Measurements from ENCODE around the gene PTPN1.
"Not testable (repeated sequence)": the region's sequence is repeated elsewhere in the genome, so short reads cannot be mapped to it uniquely, and the experiment has no call there.

Gene PTPN1

GRCh38 chr20:50602432-50603088 lies 92.4 kb downstream of the PTPN1 start:
- no peak for DNase-seq (ENCODE audit: extremely low read depth in 1 of 2, low read depth in 1 of 2)

- DNase-seq (ENCODE audit: extremely low read depth in 1 of 2, low read depth in 1 of 2): no peak
Measured at GRCh38 chr20:50604451-50604850, 94.3 kb downstream of the PTPN1 start.

- DNase-seq (ENCODE audit: extremely low read depth in 1 of 2, low read depth in 1 of 2): no peak
Measured at GRCh38 chr20:50605136-50605535, 95.0 kb downstream of the PTPN1 start.

GRCh38 chr20:50607436-50607835 lies 97.3 kb downstream of the PTPN1 start:
- no peak for DNase-seq (ENCODE audit: extremely low read depth in 1 of 2, low read depth in 1 of 2)

GRCh38 chr20:50607850-50608749 lies 97.9 kb downstream of the PTPN1 start:
- DNase-seq (ENCODE audit: extremely low read depth in 1 of 2, low read depth in 1 of 2): no peak

- DNase-seq (ENCODE audit: extremely low read depth in 1 of 2, low read depth in 1 of 2): no peak
Measured at GRCh38 chr20:50608750-50609104, 98.5 kb downstream of the PTPN1 start.

- DNase-seq (ENCODE audit: extremely low read depth in 1 of 2, low read depth in 1 of 2): no peak
Measured at GRCh38 chr20:50609438-50609989, 99.3 kb downstream of the PTPN1 start.

- no peak for DNase-seq (ENCODE audit: extremely low read depth in 1 of 2, low read depth in 1 of 2)
Measured at GRCh38 chr20:50610212-50610718, 100.1 kb downstream of the PTPN1 start.

GRCh38 chr20:50611128-50611810 lies 101.1 kb downstream of the PTPN1 start:
- no peak for DNase-seq (ENCODE audit: extremely low read depth in 1 of 2, low read depth in 1 of 2)

- DNase-seq (ENCODE audit: extremely low read depth in 1 of 2, low read depth in 1 of 2): no peak
Measured at GRCh38 chr20:50613438-50614169, 103.4 kb downstream of the PTPN1 start.

GRCh38 chr20:50615407-50615806 lies 105.2 kb downstream of the PTPN1 start:
- no peak for DNase-seq (ENCODE audit: extremely low read depth in 1 of 2, low read depth in 1 of 2)

- DNase-seq (ENCODE audit: extremely low read depth in 1 of 2, low read depth in 1 of 2): no peak
Measured at GRCh38 chr20:50617022-50617421, 106.8 kb downstream of the PTPN1 start.

GRCh38 chr20:50618537-50618936 lies 108.4 kb downstream of the PTPN1 start:
- DNase-seq (ENCODE audit: extremely low read depth in 1 of 2, low read depth in 1 of 2): no peak

GRCh38 chr20:50620459-50620858 lies 110.3 kb downstream of the PTPN1 start:
- DNase-seq (ENCODE audit: extremely low read depth in 1 of 2, low read depth in 1 of 2): not testable (repeated sequence)

- no peak for DNase-seq (ENCODE audit: extremely low read depth in 1 of 2, low read depth in 1 of 2)
Measured at GRCh38 chr20:50621068-50621665, 111.0 kb downstream of the PTPN1 start.

GRCh38 chr20:50624351-50625016 lies 114.3 kb downstream of the PTPN1 start:
- DNase-seq (ENCODE audit: extremely low read depth in 1 of 2, low read depth in 1 of 2): no peak

- peak in 1 of 2 donors; percentile 4 for DNase-seq (ENCODE audit: extremely low read depth in 1 of 2, low read depth in 1 of 2)
Measured at GRCh38 chr20:50625986-50626677, 115.9 kb downstream of the PTPN1 start.

- DNase-seq (ENCODE audit: extremely low read depth in 1 of 2, low read depth in 1 of 2): no peak
Measured at GRCh38 chr20:50627747-50628146, 117.6 kb downstream of the PTPN1 start.

- no peak for DNase-seq (ENCODE audit: extremely low read depth in 1 of 2, low read depth in 1 of 2)
Measured at GRCh38 chr20:50628332-50628731, 118.1 kb downstream of the PTPN1 start.
